Measurements from ENCODE around the gene TMEM82.
A peak's percentile ranks its signal among the peaks of the same experiment; 100 is the strongest.

The TMEM82 gene

GRCh38 chr1:15702722-15703550 lies 39.4 kb upstream of the TMEM82 start:
- no peak for DNase-seq (ENCODE audit: extremely low read depth, low read depth)
- peak; percentile 35 for TF ChIP-seq CTCF (IDR thresholded peaks at IDR 0.05; ENCODE audit: low read depth, low read length)

- DNase-seq (ENCODE audit: extremely low read depth, low read depth): peak; percentile 80
- TF ChIP-seq CTCF (IDR thresholded peaks at IDR 0.05; ENCODE audit: low read depth, low read length): no peak
Observed at GRCh38 chr1:15703562-15703961, 38.7 kb upstream of the TMEM82 start.

GRCh38 chr1:15704526-15705183 lies 37.6 kb upstream of the TMEM82 start:
- TF ChIP-seq CTCF (IDR thresholded peaks at IDR 0.05; ENCODE audit: low read depth, low read length): no peak
- no peak for DNase-seq (ENCODE audit: extremely low read depth, low read depth)

- no peak for DNase-seq (ENCODE audit: extremely low read depth, low read depth)
- TF ChIP-seq CTCF (IDR thresholded peaks at IDR 0.05; ENCODE audit: low read depth, low read length): no peak
Observed at GRCh38 chr1:15705184-15705566, 37.1 kb upstream of the TMEM82 start.

GRCh38 chr1:15706751-15707150 lies 35.5 kb upstream of the TMEM82 start:
- no peak for TF ChIP-seq CTCF (IDR thresholded peaks at IDR 0.05; ENCODE audit: low read depth, low read length)
- no peak for DNase-seq (ENCODE audit: extremely low read depth, low read depth)

- TF ChIP-seq CTCF (IDR thresholded peaks at IDR 0.05; ENCODE audit: low read depth, low read length): no peak
- DNase-seq (ENCODE audit: extremely low read depth, low read depth): no peak
Observed at GRCh38 chr1:15707239-15707925, 34.9 kb upstream of the TMEM82 start.

Measured in AG09319 (cell line).